Bone marrow (tissue), 2 donors: ENCODE measurements around the gene PRKCA.

ENCODE experiments used
- DNase-seq, 2 donors: peaks; one replicate each; lab custom pipeline; 2025; lab: John Stamatoyannopoulos, UW

PRKCA gene

DNA sequence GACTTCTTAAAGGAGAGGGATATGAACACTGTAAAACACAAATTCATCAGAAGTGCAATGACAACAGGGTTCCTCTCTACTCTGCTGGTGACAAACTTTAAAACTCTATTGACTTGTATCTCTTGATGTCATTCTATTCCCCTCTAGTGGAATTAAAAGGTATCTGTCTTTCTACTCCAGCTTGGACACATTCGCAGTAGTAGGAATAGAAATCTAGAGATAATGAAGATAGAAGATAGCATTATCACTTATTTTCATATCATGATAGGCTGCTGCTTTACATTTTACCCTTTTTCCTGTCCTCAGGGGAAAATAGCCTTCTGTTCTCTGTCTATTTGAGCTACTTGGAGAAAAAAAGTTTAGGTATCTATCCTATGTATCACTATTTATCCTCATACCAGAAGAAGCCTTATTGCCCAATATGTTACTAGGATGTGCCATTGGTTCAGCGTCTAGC lies 322.9 kb downstream of the PRKCA start:
- no peak for DNase-seq

DNA sequence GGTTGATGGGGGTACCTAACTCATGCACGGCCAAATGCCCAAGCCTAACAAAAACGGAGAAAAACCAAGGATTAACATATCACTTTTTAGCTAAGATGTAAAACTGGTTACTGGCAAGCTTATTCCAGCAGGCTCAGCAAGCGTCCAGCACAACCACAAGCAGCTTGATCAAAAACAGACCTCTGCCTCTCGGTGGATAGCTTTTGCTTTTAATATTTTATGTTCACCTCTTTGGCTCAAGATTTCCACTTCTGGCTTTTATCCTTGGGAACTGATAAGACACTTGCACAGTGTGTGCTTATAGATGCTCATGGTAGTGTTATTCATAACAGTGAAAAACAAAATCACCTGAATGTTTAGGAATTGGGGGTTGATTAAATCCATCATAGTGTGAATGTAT lies 325.6 kb downstream of the PRKCA start:
- DNase-seq: no peak

- DNase-seq: no peak
These were observed 327.3 kb downstream of the PRKCA start for GRCh38 chr17:66629762-66630161.

DNA sequence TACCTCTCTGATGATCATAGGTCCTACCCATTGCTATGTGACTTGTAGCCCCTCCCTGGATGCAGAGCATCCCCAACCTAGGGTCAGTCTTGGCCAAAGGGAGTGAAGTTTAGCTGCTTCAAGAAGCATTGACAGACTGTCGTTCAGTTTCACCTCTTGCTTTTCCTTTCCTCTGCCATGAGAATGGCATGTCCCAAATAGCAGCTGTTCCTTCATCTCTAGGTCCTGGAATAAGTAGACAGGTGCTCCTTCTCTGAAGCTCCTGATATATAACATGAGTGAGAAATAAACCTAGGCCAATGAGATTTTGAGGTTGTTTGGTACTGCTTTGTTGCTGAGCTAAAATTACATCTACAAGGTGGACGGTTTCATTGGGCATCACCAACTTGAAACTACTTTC lies 328.0 kb downstream of the PRKCA start:
- no peak for DNase-seq

DNA sequence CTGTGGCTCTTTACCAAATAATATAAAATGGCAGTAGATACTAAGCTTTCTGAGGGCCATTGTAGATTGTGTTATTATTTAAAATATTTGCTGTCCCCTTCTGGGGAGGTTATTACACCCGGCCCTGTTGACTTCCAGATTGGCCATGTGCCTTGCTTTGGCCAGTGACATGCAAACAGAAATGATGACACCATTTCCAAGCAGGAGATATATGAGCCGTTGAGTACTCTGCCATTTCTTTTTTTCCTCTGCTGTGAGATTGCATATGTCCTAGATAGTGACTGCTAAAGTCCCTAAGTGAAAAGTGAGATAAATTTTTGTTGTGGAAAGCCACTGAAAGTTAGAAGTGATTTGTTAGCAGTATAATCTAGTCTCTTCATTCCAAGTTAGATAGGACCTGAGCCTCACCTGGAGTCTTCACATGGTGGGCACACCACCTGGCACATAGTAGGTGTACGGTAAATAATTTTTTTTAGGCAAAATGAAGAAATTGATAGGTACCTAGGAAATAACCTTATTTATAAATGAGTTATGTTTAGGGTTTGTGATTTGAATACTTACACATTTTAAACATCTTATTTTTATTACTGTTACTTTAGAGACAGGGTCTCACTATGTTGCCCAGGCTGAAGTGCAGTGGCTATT lies 328.5 kb downstream of the PRKCA start:
- no peak for DNase-seq

- no peak for DNase-seq
These were observed 330.3 kb downstream of the PRKCA start for GRCh38 chr17:66632731-66633130.

DNA sequence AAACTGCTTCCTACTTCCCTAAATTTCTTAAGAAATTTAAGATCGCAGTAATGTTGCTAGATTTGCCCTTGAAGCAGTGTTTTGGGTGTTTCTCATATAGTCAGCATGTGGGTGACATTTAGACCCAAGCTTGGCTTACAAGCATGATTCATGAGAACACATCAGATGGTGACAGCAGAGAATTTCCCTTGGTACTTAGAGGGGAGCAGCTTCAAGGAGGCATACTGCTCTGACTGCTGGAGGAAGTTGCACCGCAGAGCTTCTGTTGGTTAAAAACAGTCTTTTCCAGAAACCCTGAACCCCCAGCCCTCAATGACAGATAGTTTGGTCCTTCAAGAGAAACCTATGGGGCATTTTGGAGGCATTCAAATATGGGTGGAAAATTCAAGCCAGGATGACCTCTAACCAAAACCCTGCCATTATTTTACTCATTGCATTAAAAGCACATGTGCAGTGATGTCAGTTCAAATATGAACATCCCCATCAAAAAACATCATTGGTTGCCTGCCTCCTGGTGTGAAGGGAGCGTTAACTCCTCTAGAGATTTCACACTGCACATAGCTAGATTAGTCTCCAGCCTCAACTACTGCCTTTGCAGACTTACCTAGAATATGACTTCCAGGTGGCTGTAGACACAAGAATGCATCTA lies 331.0 kb downstream of the PRKCA start:
- peak in 1 of 2 donors; percentile 69 for DNase-seq

DNA sequence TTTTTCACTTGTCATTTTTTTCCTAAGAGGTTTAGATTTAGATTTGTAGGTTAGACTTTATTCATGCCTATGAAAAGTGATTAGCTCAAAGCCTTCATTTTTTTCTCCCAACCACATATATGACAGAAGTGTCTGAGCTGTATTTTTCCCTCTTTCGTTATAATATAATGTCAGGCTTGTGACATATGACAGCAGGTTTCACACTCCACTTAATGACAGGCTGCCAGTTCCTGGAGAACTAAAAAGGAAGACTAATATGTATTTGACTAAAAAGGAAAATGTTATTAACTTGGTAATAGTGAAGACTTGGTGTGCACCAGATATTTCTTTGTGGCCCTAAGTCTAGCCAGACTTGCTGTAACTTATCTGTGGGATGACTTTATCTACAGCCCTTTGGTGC lies 331.8 kb downstream of the PRKCA start:
- DNase-seq: no peak

DNA sequence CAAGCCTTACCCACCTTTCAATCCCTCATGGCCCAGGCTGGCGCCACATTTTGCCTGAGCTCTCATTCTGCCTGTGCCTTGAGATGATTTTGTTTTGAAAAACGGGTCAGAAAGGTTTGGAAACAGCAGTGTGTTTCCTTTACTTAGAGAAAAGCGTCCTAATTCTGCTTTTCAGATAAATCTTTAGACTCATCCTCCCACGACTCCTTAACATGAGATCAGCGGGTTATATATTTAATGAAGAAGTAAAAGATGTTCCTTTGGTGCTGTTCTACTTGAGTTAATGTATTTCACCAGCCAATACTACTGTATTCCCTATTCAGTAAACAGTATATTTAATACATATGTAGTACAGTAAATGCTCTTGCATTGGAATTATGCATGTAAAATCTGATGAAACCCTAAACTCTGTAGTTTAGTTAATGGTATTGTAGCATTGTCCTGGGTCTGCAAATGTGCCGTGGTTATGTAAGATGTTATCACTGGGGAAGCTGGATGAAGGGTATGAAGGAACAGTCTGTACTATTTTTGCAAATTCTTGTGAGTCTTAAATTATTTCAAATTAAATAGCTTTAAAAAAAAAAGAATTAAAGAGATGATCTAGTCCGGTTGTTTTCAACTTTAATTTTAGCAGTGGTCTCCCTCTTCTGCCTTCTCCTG lies 333.1 kb downstream of the PRKCA start:
- DNase-seq: no peak

GRCh38 chr17:66636111-66636510 lies 333.7 kb downstream of the PRKCA start:
- DNase-seq: no peak

DNA sequence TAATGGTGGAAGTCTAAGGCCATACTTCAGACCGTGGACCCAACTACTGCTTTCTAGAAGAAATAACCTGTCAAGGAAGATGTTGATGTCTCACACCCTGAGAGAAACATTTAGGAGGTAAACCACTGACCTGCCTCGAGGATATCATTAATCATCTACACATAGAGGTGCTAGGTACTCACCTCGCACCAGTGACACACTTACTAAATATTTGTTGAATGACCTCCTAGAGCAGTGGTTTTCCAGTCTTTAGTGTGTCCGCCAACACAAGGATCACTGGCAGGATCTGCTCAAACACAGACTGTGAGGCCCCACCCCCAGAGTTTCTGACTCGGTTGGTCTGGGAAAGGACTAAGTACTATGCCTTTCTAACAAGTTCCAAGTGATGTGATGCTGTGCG lies 335.1 kb downstream of the PRKCA start:
- no peak for DNase-seq

DNA sequence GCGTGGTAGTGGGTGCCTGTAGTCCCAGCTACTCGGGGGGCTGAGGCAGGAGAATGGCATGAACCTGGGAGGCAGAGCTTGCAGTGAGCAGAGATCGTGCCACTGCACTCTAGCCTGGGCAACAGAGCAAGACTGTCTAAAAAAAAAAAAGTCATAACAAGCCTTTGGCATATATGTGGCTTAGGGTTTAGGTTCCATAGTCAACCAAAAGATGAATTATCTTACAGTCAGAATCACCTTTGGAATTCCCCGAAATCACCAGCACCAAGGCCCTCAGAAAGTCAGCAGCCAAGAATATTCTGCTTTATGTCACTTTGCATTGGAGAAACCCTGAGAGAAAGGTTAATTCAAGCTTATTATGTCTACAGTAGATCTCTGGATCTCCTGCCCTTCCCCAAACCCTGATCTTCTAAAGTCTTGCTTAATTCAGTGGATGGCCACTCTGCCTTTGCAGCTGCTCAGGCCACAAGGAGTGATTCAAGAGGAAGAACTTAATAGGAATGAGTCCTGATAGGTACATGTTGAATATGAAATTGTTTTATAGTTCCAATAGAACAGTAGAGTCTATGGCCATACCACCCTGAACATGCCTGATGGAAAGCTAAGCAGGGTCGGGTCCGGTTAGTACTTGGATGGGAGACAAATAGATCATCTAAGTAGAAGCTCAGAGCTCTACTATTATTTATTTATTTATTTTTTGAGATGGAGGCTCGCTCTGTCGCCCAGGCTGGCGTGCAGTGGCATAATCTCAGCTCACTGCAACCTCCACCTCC lies 336.5 kb downstream of the PRKCA start:
- DNase-seq: no peak

GRCh38 chr17:66643815-66644710 lies 341.6 kb downstream of the PRKCA start:
- no peak for DNase-seq

DNA sequence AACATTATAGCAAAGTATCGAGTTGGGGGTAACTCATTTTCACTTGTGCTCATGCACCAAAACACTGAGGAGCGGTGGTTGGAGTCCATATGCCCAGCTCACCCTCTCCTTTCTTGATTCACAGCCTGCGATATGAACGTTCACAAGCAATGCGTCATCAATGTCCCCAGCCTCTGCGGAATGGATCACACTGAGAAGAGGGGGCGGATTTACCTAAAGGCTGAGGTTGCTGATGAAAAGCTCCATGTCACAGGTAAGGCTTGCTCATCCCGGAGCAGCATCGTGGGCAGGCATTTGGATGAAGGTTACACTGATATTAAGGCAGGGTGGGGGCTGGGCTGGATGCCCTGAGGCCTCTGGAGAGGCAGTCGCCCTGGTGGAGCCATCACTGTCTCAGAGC lies 342.8 kb downstream of the PRKCA start:
- no peak for DNase-seq

DNA sequence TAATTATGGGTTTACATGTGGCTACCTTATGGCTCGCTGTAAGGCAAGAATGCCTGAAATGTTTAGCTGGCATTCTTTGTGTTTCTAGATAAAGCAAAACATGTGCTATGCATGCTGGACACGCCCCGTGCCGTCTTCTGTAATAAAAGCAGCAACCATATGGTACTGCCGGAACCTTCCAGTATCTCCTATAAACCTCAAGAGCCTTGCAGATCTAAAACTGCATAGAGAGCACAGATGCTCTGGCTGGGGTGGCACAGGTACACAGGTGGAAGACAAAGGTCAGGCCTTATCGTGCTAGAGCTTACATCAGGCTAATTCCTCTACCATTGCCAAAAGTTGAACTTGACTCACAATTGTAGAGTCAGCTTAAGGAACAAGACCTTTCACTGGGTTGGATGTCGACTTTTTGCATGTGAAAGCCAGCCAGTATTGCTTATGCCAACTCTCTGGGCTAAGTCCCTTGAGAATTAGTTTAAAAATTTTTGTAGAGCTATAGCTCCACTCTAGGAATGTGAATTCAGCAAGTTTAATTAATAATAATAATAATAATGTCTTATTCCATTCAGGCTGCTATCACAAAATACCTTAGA lies 345.1 kb downstream of the PRKCA start:
- no peak for DNase-seq

- no peak for DNase-seq
These were observed 347.6 kb downstream of the PRKCA start for GRCh38 chr17:66649818-66650543.

- DNase-seq: no peak
These were observed 348.1 kb downstream of the PRKCA start for GRCh38 chr17:66650544-66650877.

DNA sequence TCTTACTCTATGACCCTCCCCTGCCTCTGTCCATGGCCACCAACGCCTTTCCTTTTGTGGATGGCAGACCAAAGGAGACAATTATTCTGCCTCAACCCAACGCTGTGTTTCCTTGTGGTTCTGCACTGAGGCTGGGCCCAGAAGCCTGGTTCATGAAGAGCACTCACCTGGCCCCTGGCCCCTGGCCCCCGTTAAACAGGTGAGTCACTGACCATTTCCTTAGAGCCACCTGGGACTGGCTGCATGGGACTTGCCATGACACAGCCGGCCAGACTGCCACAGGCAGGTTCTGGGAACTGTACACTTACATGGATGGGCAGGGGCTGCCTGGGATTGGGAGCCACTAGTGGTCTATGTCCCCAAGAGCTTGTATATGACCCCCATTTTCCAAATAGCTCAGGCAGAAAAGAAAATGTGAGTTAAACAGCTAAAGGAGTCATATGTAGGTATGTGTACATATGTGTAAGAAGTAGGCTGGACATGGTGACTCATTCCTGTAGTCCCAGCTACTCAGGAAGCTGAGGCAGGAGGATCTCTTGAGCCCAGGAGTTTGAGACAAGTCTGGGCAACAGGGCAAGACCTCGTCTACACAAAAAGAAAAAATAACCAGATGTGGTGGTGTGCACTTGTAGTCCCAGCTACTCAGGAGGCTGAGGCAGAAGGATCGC lies 350.6 kb downstream of the PRKCA start:
- no peak for DNase-seq

- DNase-seq: no peak
These were observed 351.8 kb downstream of the PRKCA start for GRCh38 chr17:66654106-66654740.

- no peak for DNase-seq
These were observed 352.4 kb downstream of the PRKCA start for GRCh38 chr17:66654764-66655163.
